Right lobe of liver (tissue), 6 donors: ENCODE results near the gene ZFPM1. TPM values are rescaled to one million over a fixed set of nuclear protein-coding genes. Genes with fewer than 3 reads are reported as not detected.

ENCODE experiments used
- ATAC-seq, 4 donors: fragments of 200-7000 bp; cut with Tn5 transposase; one replicate each; pipeline ENCODE4 v1.9.1; 2020; ENCODE audit warnings: mild to moderate bottlenecking in 4 of 4, moderate library complexity in 4 of 4
- DNase-seq, 3 donors: peaks; one replicate each; pipeline ENCODE4 v3.0.0-alpha.2; 2020
- H3K27ac ChIP-seq, 3 donors: fragments of 200-600 bp; one replicate each; pipeline ENCODE4 v1.8.0; 2022
- H3K27me3 ChIP-seq, 2 donors: fragments of 200-600 bp; one replicate each; pipeline ENCODE4 v1.8.0; 2022
- H3K36me3 ChIP-seq, 4 donors: fragments of 200-600 bp; sonication (generic) in 1 of 4; one replicate each; pipeline versions ENCODE4 v1.5.1 to v1.8.0; 2017 to 2022; ENCODE audit warnings: control low read depth in 1 of 4
- H3K4me1 ChIP-seq, 4 donors: fragments of 200-600 bp; sonication (generic) in 1 of 4; one replicate each; pipeline versions ENCODE4 v1.5.1 to v1.8.0; 2017 to 2022; ENCODE audit warnings: control low read depth in 1 of 4
- H3K4me3 ChIP-seq, 3 donors: fragments of 200-600 bp; one replicate each; pipeline ENCODE4 v1.8.0; 2022
- H3K9me3 ChIP-seq, 4 donors: fragments of 200-600 bp; sonication (generic) in 1 of 4; one replicate each; pipeline versions ENCODE4 v1.5.1 to v1.8.0; 2017 to 2022; ENCODE audit warnings: control low read depth in 1 of 4
- CTCF ChIP-seq, 4 donors: fragments of 200-600 bp in 3 of 4; fragments of 450-650 bp in 1 of 4; IDR thresholded peaks; one replicate each; pipeline versions ENCODE4 v1.5.1 to v1.8.0; 2016 to 2022; ENCODE audit warnings: antibody characterized with exemption in 4 of 4, mild to moderate bottlenecking in 2 of 4
- POLR2A ChIP-seq: fragments of 450-650 bp; IDR thresholded peaks from one replicate; pipeline ENCODE4 v1.6.1; 2017; ENCODE audit warnings: antibody characterized with exemption, mild to moderate bottlenecking
- whole genome bisulfite sequencing: methylation state at CpG from one replicate; pipeline ENCODE4 v1.1.6; 2018; ENCODE audit warnings: low coverage, low lambda C conversion rate; ENCODE audit not compliant: insufficient coverage; ENCODE audit errors: missing lambda C conversion rate; 5-methylcytosine and 5-hydroxymethylcytosine counted together
- intact Hi-C, 2 donors: fragments of 100-400 bp; cut with DNase I; formaldehyde crosslinking; loops; one replicate each; pipeline versions ENCODE4 v1.11.2 to v1.14.1; 2022
- total RNA-seq, 6 experiments: library from RNA; depleted of rRNA in 2 of 6; stranded (reverse); fragments of >200 nt in 2 of 6; fragmentation: NEBNext Ultra II Directional in 3 of 6; extraction: Animal tissue kit (Norgen Biotek cat#: 25700) in 3 of 6; gene quantifications; one replicate each; pipeline versions ENCODE4 v1.1.0 to v1.2.4, GENCODE V29; 2016 to 2023
- donor health status: DM: no; HTN: yes; CAD: no.
- donor health status: DM: no; HTN: no; CAD: no.
- donor health status: DM: no; HTN: no; CAD: no.
- donor health status: DM: no; HTN: yes; CAD: no.
- donor health status: DM: no; HTN: yes; CAD: no.

ZFPM1 gene
- total RNA-seq, 6 experiments from 2014 or later: 3.8 to 15.5 (median 8.3) TPM

GRCh38 chr16:88577166-88577565 lies 124.1 kb downstream of the ZFPM1 start:
- intact Hi-C loops: no loop called here
- WGBS: 96% methylated on average over 11 of the region's 20 CpGs
- H3K4me3 ChIP-seq: no peak overlapping the region
- H3K27ac ChIP-seq: no peak overlapping the region
- DNase-seq (no peak), ATAC-seq (no peak)
- TF ChIP-seq CTCF (IDR thresholded peaks at IDR 0.05) (no peak), POLR2A (no peak)
- H3K4me1 ChIP-seq: no peaks in the 10 kb centered on the region
- H3K9me3 ChIP-seq: no peaks in the 10 kb centered on the region
- H3K27me3 ChIP-seq: no peaks in the 10 kb centered on the region
- peaks cover 0 to 30% (median 12%) of the 10 kb centered on the region in 4 donors for H3K36me3 ChIP-seq

GRCh38 chr16:88578446-88579313 lies 125.6 kb downstream of the ZFPM1 start:
- Histone ChIP-seq H3K4me3 (no peak overlapping the region), H3K9me3 (no peaks in the 10 kb centered on the region), H3K27ac (no peak overlapping the region), H3K27me3 (no peaks in the 10 kb centered on the region), H3K36me3 (peaks cover 0 to 30% (median 12%) of the 10 kb centered on the region in 4 donors), H3K4me1 (no peaks in the 10 kb centered on the region)
- intact Hi-C loops: no loop called here
- TF ChIP-seq POLR2A (no peak), CTCF (IDR thresholded peaks at IDR 0.05) (no peak)
- DNase-seq (no peak), ATAC-seq (no peak)
- 98% methylated on average over 12 of the region's 26 CpGs for WGBS

- H3K27me3 ChIP-seq: no peaks in the 10 kb centered on the region
- no CpG with 5 or more reads among the region's 16 CpGs for WGBS
- ATAC-seq: no peak
- no peaks in the 10 kb centered on the region for H3K9me3 ChIP-seq
- peaks cover 0 to 28% (median 12%) of the 10 kb centered on the region in 4 donors for H3K36me3 ChIP-seq
- H3K4me3 ChIP-seq: no peak overlapping the region
- TF ChIP-seq CTCF (IDR thresholded peaks at IDR 0.05) (no peak), POLR2A (no peak)
- DNase-seq: no peak
- H3K27ac ChIP-seq: no peak overlapping the region
- no peaks in the 10 kb centered on the region for H3K4me1 ChIP-seq
- intact Hi-C loops: no loop called here
Observed at GRCh38 chr16:88580371-88580770, 127.3 kb downstream of the ZFPM1 start.

DNA sequence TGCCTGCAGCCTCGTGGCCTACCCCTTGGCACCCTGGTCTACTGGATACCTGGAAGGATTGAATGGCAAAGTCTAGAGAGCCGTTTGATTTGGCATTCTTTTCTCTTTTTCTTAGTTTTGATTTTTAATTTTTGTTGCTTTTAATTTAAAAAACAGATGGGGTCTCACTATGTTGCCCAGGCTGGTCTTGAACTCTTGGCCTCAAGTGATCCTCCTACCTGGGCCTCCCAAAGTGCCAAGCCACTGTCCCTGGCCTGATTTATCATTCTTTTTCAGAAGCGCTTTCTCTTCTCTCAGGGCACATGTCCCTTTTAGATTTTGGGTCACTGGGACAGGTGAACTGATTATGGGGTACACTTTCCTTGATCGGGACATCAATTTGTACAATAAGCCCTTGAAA lies 128.0 kb downstream of the ZFPM1 start:
- TF ChIP-seq POLR2A (no peak), CTCF (IDR thresholded peaks at IDR 0.05) (no peak)
- WGBS: 96% methylated on average over 4 of the region's 4 CpGs
- intact Hi-C loops: no loop called here

More for the DNA sequence above, 128.0 kb downstream of the ZFPM1 start:
- no peaks in the 10 kb centered on the region for H3K9me3 ChIP-seq
- no peaks in the 10 kb centered on the region for H3K27me3 ChIP-seq
- no peak overlapping the region for H3K27ac ChIP-seq
- ATAC-seq (no peak), DNase-seq (no peak)
- peaks cover 0 to 23% (median 12%) of the 10 kb centered on the region in 4 donors for H3K36me3 ChIP-seq
- no peak overlapping the region for H3K4me3 ChIP-seq
- no peaks in the 10 kb centered on the region for H3K4me1 ChIP-seq
